Activated CD4-positive, alpha-beta T cell treated with anti-CD3 and anti-CD28 coated beads, Interleukin-2, amount 50 U/mL, for 16 hours (primary cell): Measurements from ENCODE around the gene CPLX3.

Experiments used
- DNase-seq: peaks from one replicate; pipeline ENCODE4 v3.0.0-alpha.2; 2020

CPLX3 gene

DNA sequence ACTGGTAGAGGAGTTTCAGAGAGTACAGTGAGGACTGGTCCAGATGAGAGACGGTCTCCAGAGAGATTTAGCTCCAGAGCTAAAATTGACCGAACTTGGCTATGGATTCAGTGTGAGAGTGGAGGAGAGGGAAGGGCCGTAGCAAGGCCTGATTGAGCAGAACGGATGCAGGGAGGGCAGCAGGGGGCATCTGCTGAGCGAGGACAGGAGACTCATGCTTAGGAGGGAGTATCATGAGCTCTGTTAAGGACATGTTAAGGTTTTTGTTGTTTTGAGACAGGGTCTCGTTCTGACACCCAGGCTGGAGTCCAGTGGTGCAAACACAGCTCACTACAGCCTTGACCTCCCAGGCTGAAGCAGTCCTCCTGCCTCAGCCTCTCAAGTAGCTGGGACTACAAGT lies 21.5 kb upstream of the CPLX3 start:
- no peak for DNase-seq

DNA sequence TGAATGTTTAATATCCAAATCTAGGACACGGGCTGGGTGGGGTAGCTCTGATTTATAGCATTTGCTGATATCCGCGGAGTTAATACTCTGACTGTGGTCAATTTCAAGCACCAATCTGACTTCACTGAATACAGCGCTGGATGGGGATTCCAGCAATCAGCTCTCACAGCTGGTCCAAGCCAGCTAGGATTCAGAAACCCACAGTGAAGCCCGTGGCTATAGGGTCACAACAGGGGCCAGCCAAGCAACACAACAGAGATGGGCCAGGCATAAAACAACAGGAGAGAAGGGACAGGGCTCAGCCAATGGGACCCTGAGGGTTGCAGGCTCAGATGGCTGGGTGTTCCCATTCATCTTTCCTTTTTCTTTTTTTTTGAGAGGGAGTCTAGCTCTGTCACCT lies 19.1 kb upstream of the CPLX3 start:
- no peak for DNase-seq

DNA sequence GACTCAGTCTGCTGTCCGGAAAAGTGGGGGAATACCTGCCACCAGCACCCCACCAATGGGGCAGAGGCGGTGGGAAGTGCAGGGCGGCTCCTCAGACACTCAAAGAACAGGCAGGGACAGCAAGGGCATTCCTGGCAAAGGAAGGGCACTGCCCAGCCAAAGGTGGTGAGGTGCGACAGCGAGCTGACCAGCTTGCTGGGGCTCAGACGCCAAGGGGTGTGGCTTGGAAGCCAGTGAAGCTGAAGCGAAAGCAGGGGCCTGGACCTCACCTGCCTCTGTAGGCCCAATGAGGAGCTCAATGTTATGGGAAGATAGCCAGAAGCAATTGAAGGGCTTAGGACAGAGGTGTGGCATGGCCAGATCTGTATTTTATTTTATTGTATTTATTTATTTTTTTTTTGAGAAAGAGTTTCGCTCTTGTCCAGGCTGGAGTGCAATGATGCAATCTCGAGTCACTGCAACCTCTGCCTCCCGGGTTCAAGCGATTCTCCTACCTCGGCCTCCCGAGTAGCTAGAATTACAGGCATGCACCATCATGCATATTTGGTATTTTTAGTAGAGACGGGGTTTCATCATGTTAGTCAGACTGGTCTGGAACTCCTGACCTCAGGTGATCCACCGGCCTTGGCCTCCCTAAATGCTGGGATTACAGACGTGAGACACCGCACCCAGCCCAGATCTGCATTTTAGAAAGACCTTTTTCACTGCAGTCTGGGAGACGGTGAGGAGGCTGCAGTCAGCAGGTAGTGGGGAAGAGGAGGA lies 18.2 kb upstream of the CPLX3 start:
- no peak for DNase-seq

DNA sequence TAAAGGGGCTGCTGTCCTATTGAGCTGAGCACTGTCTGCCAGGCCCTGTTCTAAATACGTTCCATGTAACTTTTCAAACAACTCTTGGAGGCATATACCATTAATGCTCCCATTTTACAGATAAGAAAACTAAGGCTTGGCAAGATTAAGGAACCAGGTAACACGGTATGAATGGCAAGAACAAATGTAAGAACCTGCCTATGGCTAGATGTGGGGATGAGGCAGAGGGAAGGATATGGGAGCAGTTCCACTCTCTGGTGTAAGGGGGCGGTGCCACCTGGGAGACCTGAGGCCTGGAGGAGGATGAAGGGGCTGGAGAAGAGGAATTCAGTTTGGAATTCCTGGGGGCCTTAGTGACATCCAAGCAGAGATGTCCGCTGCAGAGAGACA lies 17.6 kb upstream of the CPLX3 start:
- DNase-seq: no peak

DNA sequence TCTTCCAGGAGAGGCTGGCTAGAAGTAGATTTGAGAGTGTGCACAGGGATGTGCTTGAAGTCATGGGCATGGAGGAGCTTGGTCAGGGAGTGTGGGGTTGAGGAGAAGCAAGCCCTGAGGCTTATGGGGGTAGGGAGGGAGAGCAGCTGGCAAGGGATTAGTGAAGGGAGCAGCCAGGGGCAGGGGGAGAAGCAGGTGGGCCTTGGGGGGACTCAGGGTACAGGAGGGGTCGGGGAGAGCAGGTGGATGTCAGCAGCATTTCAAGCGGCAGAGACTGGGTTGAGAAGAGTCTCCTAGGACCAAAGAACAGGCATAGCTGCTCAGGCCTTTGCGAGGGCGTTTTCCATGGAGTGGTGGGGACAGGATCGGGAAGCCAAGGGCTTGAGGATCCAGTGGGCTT lies 17.2 kb upstream of the CPLX3 start:
- DNase-seq: no peak

DNA sequence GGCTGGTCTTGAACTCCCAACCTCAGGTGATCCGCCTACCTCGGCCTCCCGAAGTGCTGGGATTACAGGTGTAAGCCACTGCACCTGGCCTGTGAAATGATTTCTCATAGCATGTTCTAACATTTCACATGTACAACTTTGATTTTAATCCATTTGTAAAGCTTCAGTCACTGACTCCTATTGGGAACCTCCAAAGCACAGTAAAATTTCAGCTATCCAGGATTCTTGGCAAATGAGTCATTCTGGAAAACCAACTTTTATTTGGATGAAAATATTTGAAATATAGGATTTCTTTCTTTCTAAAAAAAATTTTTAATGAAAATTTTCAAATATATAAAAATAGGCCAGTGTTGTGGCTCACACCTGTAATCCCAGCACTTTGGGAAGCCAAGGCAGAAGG lies 16.5 kb upstream of the CPLX3 start:
- DNase-seq: no peak

DNA sequence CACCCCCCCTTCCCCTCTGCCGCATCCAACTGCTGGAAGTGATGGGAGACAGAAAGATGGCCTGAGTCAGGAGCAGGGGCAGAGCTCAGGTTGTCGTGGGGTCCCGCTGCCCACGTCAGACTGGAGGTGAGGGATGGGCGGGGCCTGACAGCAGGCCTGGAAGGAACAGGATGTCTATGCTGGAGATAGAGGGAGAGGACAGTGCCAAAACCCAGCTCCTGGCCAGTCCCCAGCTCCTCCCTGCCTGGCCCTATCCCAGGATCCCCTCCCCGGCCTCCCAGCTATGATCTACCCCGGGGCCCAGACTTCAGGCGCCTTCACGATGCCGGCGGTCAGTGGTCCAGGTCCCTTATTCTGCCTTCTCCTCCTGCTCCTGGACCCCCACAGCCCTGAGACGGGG lies 13.9 kb upstream of the CPLX3 start, which contains the start of gene LMAN1L:
LMAN1L (plus strand) TSS at position 303 of the 400 bp plus-strand sequence; CDS start at position 323, 20 bp downstream.
- no peak for DNase-seq

DNA sequence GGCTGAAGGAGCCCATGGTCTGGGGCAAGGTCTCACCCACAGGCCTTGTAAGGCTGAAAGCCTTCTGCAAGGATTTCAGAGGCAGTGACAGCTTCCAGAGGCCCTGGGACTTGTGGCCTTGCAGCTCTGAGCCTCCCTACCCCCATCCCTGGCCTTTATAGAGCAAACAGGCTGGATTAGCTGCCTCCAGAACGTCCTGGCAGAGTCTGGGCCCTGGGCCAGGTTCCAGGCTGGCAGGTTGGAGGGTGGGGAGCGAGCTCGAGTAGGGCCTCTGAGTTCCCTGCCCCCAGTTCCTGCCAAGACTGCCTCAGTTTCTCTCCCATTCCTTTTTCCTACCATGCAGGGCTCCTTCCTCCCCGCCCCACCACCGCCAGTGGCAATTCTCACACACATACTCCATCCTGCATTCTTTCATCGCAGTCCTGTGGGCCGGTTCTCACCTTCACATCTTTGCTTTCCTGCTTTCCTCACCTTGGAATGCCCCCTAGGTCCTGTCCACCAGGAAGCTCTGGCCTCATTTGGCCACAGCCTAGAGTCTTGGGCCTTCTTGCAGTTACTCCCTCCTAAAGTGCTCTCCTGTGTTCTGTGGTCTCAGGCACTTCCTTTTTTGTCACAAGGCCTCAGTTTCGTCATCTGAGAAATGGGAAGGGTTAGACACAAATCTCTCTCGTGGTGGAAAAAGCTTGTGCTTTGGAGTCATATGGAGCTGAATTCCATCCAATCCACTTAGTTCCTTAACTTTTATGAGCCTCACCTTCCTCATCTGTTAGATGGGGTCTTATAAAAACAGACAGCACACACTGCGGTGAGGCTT lies 11.1 kb upstream of the CPLX3 start:
- no peak for DNase-seq

DNA sequence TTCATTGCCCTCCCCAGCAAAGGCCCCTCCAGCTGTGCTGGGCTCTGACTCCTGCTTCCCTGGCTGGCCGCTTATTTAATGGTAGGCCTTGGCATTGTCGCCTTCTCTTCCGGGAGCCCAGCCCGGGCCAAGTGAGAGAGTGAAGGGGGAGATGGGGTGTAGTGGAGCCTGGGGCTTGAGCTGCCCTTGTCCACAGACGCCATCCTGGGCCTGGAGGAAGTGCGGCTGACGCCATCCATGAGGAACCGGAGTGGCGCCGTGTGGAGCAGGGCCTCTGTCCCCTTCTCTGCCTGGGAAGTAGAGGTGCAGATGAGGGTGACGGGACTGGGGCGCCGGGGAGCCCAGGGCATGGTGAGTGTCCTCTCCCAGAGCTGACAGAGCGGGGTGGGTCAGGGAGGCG lies 10.5 kb upstream of the CPLX3 start:
- no peak for DNase-seq

DNA sequence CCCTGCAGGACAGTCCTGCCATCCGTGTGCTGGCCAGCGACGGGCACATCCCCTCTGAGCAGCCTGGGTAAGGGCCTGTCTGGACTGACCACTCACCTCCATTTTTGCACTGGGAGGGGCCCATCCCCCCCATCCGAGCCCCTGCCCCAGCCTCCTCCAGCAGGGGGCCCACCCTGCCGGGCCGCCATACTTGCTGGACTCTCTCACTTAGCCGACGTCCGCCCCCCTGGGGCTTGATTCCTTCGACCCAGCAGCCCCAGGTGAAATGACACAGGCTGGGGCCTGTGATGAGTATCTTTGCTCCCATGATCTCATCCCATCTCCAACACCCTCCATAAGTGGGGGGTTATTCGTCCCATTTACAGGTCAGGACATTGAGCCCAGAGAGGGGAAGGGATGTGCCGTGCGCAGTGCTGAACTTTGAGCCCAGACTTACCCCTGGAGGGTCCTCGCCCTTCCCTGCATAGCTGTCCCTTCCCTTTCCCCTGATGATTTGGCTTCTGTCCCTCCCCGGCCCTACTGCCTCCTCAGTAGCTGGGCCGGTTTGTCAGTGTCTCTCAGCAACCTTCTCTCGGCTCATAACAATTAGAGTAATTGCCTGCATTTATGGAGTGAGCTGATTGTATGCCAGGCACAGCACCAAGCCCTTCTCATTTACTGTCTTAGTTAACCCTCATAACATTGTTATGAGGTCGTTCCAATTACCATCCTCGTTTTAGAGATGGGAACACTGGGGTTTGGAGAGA lies 9.6 kb upstream of the CPLX3 start:
- DNase-seq: no peak

DNA sequence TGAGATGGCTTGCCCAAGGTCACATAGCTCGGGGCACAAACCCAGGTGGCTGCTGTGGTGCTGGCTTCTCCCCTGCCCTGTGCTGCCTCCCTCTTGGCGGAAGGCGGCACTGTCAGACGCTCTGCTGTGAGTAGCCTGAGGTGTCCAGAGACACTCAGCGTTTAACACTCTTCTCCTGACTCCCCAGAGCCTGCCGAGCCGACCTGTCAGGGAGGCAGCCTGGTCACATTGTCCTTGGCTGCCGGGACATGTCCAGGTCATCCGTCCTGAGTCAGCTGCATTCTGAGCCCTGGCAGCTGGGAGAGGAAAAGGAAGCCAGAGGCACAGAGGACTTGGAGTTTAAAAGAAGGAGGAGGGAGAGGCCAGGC lies 9.1 kb upstream of the CPLX3 start:
- no peak for DNase-seq

DNA sequence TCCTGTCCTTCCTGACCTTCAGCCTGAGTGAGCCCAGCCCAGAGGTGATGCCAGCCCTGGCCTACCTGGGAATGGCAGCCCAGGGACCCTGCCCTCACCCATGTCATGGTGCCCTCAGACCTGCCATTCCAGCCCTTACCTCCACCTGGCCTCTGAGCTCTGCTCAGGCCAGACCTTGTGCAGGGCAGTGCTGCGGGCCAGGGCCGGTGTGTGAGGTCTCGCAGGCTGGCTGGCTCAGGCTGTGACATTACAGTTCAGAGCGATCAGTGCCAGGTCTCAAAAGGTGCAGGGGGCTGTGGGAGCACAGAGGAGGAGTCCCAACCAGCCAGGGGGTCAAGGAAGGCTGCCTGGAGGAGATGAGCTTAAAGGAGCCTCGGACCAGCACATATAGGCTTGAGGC lies 6.4 kb upstream of the CPLX3 start:
- DNase-seq: no peak

DNA sequence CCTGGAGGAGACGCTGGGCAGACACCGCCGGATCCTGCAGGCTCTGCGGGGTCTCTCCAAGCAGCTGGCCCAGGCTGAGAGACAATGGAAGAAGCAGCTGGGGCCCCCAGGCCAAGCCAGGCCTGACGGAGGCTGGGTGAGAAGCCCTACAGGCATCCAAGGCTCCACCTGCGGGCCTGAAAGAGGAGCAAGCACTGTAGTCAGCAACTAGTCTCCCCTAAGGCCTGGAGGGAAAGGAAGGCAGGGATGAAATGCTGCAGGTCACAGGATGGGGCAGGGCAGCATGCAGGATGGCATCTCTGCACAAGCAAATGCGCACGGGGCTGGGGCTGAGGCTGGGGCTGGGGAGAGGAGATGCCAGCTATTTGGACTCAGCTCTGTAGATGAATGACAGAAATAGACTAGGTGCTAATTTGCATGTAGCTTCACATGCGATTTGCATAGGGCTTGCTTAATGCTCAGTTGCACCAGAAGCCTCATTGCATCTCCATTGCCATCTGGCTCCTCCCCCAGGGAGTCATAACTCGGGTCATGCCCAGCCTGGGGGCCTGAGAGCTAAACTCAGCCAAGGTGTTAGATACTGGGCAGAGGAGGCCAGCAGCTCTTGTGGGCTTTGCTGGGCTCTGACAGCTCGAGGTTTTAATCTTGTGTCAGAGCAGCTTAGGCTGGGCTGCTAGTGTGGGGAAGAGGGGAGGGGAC lies 5.2 kb upstream of the CPLX3 start:
- no peak for DNase-seq

DNA sequence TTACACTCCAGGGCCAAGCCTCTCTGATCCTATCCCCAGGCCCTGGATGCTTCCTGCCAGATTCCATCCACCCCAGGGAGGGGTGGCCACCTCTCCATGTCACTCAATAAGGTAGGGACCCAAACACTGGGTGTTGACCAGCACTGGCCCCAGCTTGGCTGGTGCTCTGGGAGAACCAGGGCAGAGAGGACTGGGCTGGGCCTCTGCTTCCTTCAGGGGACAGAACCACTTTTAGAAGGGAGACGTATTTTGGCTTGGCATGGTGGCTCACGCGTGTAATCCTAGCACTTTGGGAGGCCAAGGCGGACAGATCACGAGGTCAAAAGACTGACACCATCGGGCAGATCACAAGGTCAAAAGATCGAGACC lies 4.7 kb upstream of the CPLX3 start:
- DNase-seq: no peak

DNA sequence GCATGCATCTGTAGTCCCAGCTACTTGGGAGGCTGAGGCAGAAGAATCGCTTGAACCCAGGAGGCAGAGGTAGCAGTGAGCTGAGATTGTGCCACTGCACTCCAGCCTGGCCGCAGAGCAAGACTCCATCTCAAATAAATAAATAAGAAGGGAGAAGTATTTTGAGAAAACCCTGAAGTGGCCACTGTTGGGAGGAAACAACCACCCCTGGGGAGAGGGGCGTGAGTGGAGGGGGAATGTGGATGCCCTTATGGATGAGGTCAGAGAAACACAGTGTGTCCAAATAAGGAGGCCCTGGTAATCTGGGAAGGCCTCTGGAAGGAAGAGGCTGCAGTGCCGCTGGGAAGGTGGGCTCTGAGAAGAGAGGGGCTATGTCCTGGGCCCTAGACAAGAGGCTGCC lies 4.2 kb upstream of the CPLX3 start:
- no peak for DNase-seq

DNA sequence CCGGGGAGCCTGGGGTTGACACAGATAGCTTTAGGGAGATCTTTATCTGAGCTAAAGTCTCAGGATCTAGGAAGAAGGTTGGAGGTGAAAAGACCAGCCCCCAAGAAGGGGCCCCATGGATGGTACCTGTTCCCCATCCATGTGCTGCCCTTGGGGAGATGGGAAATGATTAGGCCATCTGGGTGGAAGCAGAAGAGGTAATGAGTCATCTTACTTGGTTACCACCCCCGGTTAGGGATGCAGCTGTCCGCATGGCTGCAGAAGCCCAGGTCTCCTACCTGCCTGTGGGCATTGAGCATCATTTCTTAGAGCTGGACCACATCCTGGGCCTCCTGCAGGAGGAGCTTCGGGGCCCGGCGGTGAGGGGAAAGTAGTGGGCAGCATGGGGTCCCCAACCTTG lies 3.1 kb upstream of the CPLX3 start:
- no peak for DNase-seq

DNA sequence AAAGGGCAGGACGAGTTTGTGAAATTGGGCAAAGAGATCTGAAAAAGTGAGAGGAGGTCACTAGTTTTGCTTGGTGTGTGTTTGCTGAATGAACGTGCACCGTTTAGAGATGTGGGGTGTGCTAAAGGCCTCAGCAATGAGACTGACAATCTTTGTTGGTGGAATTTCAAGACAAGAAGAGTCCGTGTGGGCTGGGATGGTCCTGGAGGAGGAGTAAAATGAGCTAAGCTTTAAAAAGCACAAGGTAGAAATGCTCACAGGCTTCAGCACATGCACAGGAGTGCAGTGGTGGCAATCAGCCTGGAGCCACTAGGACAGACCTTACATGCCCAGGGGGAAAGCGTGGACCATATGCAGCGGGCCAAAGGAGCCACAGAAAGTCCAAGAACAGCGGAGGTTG lies 1.5 kb upstream of the CPLX3 start:
- DNase-seq: no peak

DNA sequence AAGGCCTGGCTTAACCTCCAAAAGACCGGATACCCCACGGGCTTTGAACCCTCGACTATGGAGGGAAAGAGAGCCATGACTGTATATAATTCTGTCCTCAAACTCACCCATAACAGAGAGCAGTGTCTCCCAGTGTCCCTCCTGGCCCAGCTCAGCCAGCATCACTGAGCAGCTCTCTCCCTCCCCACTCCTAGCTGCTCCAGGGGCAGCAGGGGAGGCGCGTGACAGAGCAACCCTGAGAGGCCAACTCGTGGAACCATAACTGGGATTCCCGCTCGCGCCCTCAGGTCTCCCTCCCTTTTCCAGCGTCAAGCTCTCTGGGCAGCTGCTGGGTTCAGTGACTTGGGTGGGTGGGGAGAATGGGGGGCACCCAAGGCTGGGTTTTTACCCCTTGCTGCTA lies 561 bp upstream of the CPLX3 start:
- no peak for DNase-seq

DNA sequence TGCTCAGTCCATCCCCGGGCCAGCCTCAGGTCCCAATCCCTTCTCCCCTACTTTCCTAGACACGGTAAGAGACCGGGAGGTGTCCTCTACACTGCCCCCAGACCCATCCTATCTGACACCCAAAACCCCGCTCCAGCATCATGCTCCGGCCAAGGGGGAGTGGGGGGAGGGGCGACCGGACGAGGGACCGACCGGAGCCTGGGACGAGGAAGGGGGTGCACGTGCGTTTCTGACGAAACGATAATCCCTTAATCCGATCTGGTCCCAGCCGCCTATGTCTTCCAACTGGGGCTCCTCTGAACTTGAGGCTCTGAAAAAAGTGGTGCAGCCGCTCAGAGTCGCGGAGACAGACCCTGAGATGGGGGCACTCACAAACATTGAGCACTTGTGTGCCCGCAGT lies 494 bp downstream of the CPLX3 start:
- DNase-seq: no peak

DNA sequence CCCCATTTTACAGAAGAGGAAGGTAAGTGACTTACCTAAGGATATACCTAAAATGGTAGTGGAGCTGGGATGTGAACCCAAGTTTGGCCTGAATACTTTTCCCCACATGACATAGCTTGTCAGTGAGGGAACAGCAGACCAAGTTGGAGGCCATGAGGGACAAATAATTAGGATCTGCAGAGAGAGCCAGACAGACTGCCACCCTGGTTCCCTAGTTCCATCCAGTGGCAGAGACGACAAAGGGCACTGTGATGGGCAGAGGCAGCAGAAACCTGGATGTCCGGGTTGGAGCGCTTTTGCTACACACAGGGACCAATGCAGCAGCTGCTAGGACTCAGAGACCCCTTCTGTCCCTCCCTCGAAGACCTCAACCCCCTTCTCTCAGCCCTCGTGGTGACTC lies 1.2 kb downstream of the CPLX3 start:
- no peak for DNase-seq

DNA sequence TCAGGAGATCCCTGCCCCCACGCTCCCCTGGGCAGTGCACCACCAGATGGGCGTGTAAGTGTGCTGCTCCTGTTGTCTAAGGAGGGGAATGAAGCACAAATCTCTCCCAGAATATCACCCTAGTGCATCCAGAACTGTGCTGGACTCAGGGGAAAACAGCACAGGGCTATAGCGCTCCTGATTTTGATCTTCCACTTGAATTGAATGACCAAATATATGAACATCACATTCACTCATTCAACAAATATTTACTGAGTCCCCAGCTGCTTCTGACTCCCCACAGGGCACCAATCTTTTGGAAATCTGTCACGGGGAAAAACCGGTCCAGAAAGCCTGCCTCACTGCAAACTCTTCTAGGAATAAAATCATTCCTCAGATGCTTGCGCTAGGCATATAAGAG lies 2.4 kb downstream of the CPLX3 start:
- DNase-seq: no peak

DNA sequence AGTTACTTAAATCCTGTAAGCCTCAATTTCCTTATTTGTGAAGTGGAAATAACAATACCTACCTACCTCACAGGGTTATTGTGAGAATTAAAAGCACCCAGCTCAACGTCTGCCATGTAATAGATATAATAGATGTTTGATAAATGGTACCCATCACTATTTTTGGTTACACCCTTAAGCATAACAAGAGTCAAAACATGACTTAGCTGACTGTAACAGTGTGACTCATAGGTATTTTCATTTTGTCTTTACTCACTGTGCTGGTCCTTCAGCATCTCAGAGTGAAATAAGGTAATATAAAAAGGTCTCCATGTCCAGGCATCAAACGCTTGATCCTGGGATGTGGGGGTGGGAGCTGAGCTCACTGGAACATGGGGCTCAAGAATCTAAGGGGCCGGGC lies 3.1 kb downstream of the CPLX3 start:
- peak; percentile 63 for DNase-seq

DNA sequence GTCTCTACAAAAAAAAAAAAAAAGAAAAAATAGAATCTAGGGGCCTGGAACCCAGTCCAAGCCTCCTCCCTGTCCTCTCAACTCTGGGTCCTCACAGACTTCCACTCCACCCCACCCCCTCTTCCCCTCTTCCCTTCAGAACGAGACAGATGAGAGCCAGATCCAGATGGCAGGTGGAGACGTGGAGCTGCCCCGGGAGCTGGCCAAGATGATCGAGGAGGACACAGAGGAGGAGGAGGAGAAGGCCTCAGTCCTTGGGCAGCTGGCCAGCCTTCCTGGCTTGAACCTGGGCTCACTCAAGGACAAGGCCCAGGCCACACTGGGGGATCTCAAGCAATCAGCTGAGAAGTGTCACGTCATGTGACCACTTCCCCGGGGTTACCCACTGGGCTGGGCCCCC lies 3.6 kb downstream of the CPLX3 start:
- no peak for DNase-seq
